Brain pericyte (primary cell): ENCODE data around the gene SORL1.
A peak's percentile ranks its signal among the peaks of the same experiment; 100 is the strongest.

ENCODE experiments used
- DNase-seq: peaks from one replicate; pipeline ENCODE4 v3.0.0-alpha.2; 2012; ENCODE audit warnings: low read depth, low spot score

The SORL1 gene

GRCh38 chr11:121587182-121587581 lies 135.1 kb downstream of the SORL1 start:
- no peak for DNase-seq

- DNase-seq, result no peak
These were observed 136.6 kb downstream of the SORL1 start for GRCh38 chr11:121588747-121589146.

- DNase-seq, result no peak
These were observed 137.9 kb downstream of the SORL1 start for GRCh38 chr11:121589946-121590537.

- DNase-seq, result no peak
These were observed 138.8 kb downstream of the SORL1 start for GRCh38 chr11:121590772-121591404.

GRCh38 chr11:121591405-121592033 lies 139.4 kb downstream of the SORL1 start:
- peak; percentile 24 for DNase-seq

GRCh38 chr11:121592708-121593107 lies 140.6 kb downstream of the SORL1 start:
- no peak for DNase-seq

- peak; percentile 41 for DNase-seq
These were observed 143.6 kb downstream of the SORL1 start for GRCh38 chr11:121595717-121596161.

GRCh38 chr11:121596195-121597155 lies 144.4 kb downstream of the SORL1 start:
- no peak for DNase-seq

- DNase-seq, result no peak
These were observed 151.2 kb downstream of the SORL1 start for GRCh38 chr11:121603316-121603715.

- DNase-seq, result no peak
These were observed 152.0 kb downstream of the SORL1 start for GRCh38 chr11:121604152-121604551.

- no peak for DNase-seq
These were observed 154.2 kb downstream of the SORL1 start for GRCh38 chr11:121606354-121606753.

- no peak for DNase-seq
These were observed 155.2 kb downstream of the SORL1 start for GRCh38 chr11:121607341-121607740.

GRCh38 chr11:121608545-121609098 lies 156.5 kb downstream of the SORL1 start:
- no peak for DNase-seq

- no peak for DNase-seq
These were observed 158.6 kb downstream of the SORL1 start for GRCh38 chr11:121610706-121611105.

- DNase-seq, result no peak
These were observed 159.1 kb downstream of the SORL1 start for GRCh38 chr11:121611242-121611641.

- no peak for DNase-seq
These were observed 161.6 kb downstream of the SORL1 start for GRCh38 chr11:121613724-121614123.

- DNase-seq, result no peak
These were observed 162.6 kb downstream of the SORL1 start for GRCh38 chr11:121614636-121615240.

GRCh38 chr11:121615501-121615900 lies 163.4 kb downstream of the SORL1 start:
- DNase-seq, result no peak

GRCh38 chr11:121618516-121618915 lies 166.4 kb downstream of the SORL1 start:
- DNase-seq, result no peak

GRCh38 chr11:121625777-121626506 lies 173.8 kb downstream of the SORL1 start:
- no peak for DNase-seq

GRCh38 chr11:121626507-121626875 lies 174.4 kb downstream of the SORL1 start:
- no peak for DNase-seq
